GM21825 (cell line): Measurements from ENCODE around the gene INAFM2.

Experiments used
- ATAC-seq: cut with Tn5 transposase; IDR thresholded peaks from one replicate; pipeline ENCODE4 v1.9.1; 2021; ENCODE audit warnings: mild to moderate bottlenecking, moderate library complexity; ENCODE audit not compliant: unreplicated experiment

INAFM2 gene

DNA sequence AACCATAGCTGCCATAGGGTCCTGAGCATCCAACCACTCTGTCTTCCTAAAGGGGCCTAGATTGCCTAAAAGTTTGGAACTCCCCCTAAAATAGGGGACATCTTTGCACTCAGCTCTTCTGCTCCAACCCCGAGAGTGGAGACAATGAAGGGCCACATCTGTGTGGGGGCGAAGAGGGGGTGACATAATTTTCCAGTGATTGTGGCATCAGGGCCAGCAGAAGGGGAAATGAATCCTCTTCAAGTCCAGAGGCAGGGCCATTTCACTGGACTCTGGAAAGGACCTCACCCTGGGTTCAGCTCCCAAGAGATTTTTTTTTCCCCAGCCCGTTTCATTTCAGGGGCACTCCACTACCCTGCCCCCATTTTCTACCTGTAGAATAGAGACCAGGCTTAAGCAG lies 36.0 kb upstream of the INAFM2 start:
- ATAC-seq = no peak

- ATAC-seq = no peak
These were observed 35.5 kb upstream of the INAFM2 start for GRCh38 chr15:40287968-40288367.

DNA sequence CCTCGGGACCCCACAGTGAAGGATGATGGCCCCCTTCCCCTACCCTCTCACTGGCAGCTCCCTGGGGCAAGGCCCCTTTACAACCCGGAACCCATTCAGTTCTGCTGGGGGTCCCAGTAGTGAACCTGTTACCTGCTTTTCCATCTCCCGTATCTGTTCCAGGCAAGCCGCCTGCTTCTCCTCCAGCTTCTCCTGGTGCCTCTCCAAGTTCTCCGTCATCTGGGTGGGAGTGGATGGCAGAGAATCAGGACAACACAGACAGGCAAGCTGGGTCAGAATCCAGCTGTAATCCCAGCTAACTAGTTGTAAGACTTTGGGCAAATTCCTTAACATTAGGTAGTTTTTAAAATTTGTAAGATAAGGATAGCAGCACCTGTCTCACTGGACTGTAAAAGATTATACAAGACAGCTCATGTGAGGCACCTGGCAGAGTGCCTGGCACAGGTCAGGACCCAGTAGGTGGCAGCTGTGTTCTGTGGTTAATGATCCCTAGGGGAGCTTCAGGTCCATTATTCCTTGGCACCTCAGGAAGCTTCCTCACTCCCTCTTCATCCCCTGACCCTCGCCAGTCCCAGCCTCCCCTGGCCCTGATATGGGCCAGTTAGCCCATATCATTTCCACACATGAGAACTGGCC lies 34.2 kb upstream of the INAFM2 start:
- no peak for ATAC-seq

DNA sequence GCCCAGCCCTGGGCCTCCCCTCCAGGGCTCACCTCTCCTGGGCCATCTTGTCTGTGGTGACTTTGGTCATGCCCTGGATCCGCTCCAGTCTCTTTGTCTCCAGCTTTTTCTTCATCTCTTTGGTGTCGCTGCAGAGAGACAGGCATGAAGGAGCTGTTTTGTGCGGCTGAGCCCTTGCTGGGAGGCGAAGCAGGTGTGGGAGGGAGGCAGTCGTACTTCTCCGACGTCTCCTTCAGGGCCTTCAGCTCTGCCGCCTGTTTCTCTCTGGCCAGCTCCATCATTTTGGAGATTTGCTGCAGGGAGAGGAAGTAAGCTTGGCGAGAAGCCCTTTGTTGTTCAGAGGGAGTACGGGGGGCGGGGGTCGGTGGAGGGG lies 33.0 kb upstream of the INAFM2 start:
- no peak for ATAC-seq

DNA sequence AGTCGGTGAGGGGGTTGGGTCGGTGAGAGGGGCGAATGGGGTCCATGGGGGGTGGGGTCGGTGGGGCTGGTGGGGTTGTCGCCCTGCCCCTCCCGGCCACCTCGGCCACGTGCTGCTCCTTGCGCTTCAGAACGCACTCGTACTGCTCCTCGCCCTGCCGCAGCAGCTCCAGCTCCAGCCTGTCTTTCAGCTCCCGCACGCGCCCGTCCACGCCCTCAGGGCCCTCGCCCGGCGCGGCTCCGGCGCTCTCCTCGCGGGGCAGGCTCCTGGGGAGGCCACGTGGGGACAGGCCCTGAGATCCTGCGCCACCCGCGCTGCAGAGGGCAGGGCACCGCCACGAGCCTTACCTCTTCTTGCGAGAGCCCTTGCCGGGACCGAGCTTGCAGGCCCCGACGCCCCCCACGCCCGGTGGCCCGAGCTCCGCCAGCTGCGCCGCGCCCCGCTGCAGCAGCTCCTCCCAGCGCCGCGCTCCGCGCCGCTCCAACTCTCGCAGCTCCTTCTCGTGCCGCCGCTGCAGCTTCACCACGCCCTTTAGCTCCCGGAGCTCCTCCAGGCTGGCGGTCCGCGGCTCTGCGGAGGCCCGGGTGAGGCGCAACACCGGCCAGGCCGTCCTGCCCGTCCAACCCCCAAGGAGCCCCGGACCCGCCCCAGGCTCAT lies 32.4 kb upstream of the INAFM2 start:
- ATAC-seq = no peak

- ATAC-seq = no peak
These were observed 31.2 kb upstream of the INAFM2 start for GRCh38 chr15:40292246-40292645.

GRCh38 chr15:40293006-40293405 lies 30.5 kb upstream of the INAFM2 start:
- no peak for ATAC-seq

- ATAC-seq = no peak
These were observed 29.3 kb upstream of the INAFM2 start for GRCh38 chr15:40293905-40294895.

DNA sequence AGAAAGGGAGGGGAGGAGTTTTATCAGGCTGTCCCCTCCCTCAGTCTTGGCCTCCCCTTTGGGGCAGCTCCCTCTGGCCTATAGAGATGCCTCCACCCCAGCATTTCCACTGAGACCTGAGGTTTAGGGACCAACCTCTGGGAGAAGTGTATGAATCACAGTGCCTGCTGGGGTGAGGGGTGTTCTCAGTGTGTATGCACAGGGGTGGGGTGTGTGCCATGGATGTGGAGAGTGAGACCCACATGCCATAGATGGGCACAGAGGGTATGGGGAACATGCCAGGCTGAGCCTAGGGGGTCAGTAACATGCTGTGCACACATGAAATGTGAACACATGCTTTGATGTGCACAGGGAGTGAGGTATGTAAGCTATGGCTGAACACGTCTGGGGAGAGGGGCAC lies 28.2 kb upstream of the INAFM2 start:
- ATAC-seq = no peak

GRCh38 chr15:40295877-40296560 lies 27.5 kb upstream of the INAFM2 start:
- ATAC-seq = no peak

DNA sequence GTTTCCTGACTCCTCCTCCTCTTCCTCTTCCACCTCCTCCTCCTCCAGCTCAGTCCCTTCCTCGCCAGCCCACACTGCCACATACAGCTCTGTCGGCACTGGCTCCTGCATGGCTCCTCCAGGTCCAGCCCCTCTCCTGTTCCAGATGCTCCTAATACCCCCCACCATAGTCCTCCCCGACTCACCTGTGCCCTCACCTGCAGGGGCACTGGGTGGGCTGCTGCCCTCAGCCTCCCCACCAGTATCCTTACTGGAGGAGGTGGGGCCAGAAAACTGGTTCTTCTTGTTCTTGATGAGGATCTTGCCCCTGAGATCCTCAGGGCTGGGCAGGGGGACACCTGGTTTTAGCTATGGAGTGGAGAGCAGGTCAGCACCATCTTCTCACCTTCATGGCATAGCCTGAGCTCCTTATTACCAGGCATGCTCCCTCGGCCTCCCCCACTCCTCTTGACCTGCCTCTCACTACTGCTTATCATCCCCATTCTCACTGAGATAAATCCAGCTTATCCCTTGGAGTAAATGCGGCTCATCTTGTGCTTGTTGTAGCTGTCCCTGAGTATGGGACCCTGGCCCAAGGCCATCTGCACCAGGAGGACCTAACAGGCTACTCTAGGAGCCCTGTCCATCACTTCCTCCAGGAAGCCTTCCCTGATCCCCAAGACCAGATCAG lies 26.8 kb upstream of the INAFM2 start:
- ATAC-seq = no peak

DNA sequence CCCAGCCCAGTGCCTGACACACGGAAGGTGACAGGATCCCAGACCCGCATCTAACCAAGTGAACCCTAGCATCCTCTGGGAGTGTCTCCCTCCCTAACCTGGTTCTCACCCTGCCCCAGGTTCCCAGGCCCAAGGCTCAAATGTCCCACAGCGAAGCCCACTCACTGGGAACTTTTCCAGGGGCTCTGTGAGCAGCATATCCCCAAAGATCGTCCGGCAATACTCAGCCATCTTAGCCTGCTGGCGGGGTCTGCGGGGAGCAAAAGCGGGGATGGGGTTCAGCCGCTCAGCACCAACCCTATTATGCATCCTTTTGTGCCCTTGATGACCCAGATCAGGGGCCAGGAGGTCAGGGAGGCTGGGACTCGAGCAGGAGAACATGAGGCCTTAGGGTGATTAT lies 26.1 kb upstream of the INAFM2 start:
- ATAC-seq = no peak

DNA sequence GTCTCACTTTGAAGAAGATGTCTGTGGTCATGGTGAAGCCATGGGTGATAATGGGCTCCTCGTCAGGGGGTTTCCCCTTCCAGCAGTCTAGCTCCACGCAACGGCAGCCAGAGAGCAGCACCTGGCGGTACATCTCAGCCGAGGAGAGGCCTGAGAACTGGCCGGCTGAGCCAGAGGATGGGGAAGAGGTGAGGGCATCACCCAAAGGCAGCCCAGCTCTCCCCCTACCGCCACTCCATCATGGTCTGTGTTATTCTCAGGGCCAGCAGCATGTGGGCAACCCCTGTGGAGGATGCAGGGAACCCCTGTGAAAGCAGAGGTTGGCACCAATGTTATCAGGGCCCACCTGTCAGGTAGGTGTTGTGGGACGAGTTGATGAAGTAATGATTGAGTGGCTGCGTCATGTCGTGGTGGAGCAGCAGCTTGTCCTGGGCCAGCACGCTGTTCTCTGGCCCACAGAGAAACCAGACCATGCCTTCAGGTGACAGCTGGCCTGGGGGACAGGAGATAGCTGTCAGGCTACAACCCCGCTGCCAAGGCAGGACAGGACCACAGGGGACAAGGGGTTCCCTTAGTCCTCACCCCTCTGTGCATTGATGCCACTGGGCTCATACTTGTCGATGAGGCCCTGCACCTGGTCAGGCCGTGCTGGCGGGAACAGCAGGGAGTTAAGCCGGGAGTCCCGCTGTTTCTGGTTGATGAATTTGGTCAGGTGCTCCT lies 25.1 kb upstream of the INAFM2 start:
- ATAC-seq = no peak

DNA sequence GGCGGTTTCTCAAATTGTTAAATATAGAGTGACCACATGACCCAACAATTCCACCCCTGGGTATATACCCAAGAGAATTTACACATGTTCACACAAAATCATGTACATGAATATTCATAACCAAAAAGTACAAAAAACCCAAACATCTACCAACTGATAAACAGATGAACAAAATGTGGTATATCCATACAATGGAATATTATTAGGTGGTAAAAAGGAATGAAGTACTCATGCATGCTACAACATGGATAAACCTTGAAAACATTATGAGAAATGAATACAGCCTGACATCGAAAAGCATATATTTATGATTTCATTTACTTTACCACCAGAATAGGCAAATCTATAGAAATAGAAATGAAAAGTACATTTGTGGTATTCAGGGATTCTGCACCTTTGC lies 23.1 kb upstream of the INAFM2 start:
- no peak for ATAC-seq

- no peak for ATAC-seq
These were observed 22.7 kb upstream of the INAFM2 start for GRCh38 chr15:40300771-40301170.

DNA sequence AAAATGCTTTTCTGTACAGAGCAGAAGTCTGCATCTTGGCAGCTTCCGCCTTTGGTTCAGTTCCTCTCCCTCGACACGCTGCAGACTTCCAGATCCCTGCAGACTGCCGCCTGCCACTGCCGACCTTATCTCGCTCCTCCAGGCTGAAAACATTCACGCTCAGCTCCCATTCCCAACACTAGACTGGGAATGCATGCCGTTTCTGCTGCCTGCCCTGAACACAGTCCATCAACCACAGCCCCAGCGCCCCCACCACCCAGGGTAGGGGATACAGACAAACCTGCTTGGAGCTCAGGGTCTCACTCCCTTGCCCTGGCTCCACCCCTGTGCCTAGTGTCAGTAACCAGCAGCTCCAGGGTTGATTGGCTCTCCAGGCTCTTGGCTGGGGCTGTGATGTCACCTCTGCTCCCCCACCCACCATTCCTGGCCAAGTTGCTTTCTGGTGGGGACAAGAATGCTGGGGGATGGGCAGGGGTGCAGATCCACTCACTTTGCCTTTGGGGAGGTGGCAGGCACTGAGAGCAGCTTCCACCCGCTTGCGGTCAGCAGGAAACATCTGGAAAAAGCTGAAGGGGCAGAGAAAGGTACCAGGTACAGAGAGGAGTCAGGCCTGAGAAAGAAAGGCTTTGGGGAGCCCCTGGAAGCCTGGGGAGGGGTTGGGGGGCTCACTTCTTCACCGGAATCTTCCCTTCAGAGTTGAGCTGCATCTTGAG lies 21.9 kb upstream of the INAFM2 start:
- ATAC-seq = no peak

DNA sequence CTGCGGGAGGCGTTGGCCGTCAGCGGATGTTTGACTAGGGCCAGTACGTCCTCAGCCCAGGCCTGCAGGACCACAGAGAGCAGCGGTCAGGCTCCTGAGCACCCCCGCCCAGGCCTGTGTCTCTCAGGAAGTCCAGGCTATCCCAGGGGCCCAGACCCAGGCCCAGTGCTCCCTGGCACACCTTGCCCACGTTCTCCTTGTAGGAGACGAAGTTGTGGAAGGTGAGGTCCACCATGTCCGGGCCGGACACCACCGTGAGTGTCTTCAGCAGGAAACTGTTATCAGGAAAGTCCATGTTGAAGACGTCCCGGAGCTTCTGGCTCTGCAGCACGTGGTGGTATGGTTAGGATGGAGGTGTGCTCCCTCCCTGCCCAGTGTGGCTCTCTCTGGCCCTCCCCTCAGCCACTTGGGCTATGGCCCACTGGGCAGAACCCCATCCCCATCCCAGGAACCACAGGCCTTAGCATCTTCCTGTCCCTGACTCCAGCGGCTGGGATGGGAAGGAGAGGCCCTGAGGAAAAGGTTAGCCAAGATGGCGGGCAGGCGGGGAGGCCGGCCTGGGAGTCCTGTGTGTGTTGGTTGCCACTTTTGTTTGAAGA lies 21.1 kb upstream of the INAFM2 start:
- ATAC-seq = no peak

- ATAC-seq = no peak
These were observed 20.5 kb upstream of the INAFM2 start for GRCh38 chr15:40302981-40303380.

DNA sequence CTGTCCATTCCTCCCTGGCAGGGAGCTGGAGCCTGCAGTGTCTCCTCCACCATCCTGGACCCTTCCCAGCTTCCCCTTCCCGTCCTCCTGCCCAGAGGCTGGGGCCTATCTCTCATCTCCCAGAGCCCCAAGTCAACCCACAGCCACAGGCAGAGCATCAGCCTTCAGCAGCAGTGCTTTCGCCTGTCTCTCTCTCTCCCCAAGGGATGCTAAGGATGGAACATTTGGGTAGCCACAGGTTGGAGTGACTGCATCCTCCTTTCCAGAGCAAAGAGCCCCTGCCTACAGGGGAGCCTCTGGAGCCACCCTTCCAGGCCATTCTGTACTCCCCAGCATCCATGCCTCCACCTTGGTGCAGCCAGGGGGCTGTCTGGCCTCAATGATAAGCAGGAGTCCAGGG lies 19.9 kb upstream of the INAFM2 start:
- ATAC-seq = no peak
